ENCODE measurements around the gene THSD7A. TPM values are rescaled to one million over a fixed set of nuclear protein-coding genes. Genes with fewer than 3 reads are reported as not detected.

Gene THSD7A
- total and polyA plus RNA-seq, 2 of the 8 experiments (the other 6 are each of a cell fraction or from before 2014, with no cell fraction given), result 0.44 to 1.2 TPM

DNA sequence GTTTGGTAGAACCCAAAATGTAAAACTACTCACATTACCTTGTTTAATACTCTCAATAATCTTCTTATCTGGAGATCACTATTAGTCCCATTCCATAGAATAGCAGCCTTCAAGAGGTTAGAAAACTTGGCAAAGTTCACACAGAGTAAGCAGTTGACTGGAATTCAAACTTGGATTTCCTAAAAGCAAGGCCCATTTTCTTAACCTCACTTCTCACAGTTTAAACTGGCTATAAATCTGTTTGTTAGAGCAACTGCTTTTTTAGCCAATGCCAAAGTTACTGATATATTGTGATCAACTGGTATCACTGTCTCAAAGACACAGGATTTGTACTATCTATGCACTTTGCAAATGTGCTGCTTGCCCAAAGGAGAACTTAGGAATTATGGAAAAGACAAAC lies 230.2 kb downstream of the THSD7A start:
- Histone ChIP-seq H3K23ac (ENCODE audit: insufficient read length) (no peak overlapping the region), H3K4ac (replicated peaks; ENCODE audit: insufficient read length, low read depth, low read length) (no peak overlapping the region), H4K5ac (ENCODE audit: insufficient read length, low read depth, low read length) (no peak overlapping the region), H3K27ac (ENCODE audit: low read depth, low read length) (no peak overlapping the region), H2AK5ac (ENCODE audit: low read depth, low read length) (no peak overlapping the region), H3K23me2 (ENCODE audit: low read depth, low read length) (no peaks in the 10 kb centered on the region), H4K91ac (replicated peaks; ENCODE audit: insufficient read length, low read length) (no peak overlapping the region), H3K27me3 (replicated peaks in 1 of 4; ENCODE audit: control insufficient read depth in 3 of 4, extremely low read depth in 1 of 4, insufficient read depth in 3 of 4, low read length in 3 of 4) (no peaks in the 10 kb centered on the region), H3K14ac (ENCODE audit: insufficient read length) (no peak overlapping the region), H3K18ac (ENCODE audit: extremely low read depth, low read length) (no peak overlapping the region), H2BK12ac (ENCODE audit: low read depth, low read length) (no peak overlapping the region), H3K56ac (replicated peaks; ENCODE audit: insufficient read length, low read depth, low read length) (no peak overlapping the region), H4K8ac (ENCODE audit: extremely low read depth, insufficient read depth, low read length) (no peak overlapping the region), H2BK15ac (ENCODE audit: low read length) (no peak overlapping the region), H3K4me3 (ENCODE audit: extremely low read depth in 1 of 4, insufficient read depth in 2 of 4, low read depth in 3 of 4, low read length in 4 of 4) (no peak overlapping the region), H3K9ac (replicated peaks in 1 of 4; ENCODE audit: extremely low read depth in 1 of 4, low read depth in 3 of 4, low read length in 3 of 4) (no peak overlapping the region), H2BK120ac (replicated peaks; ENCODE audit: low read depth, low read length) (no peak overlapping the region), H4K20me1 (replicated peaks in 1 of 2; ENCODE audit: control insufficient read depth in 1 of 2, insufficient read depth in 2 of 2, low read length in 2 of 2) (no peaks in the 10 kb centered on the region), H2BK20ac (ENCODE audit: low read length) (no peak overlapping the region), H3K79me2 (ENCODE audit: control insufficient read depth in 1 of 2, insufficient read depth in 2 of 2, low read length in 2 of 2) (no peaks in the 10 kb centered on the region), H3K9me3 (ENCODE audit: insufficient read depth in 2 of 2, low read depth in 1 of 2, low read length in 1 of 2) (no peaks in the 10 kb centered on the region), H3K79me1 (ENCODE audit: low read depth, low read length) (no peaks in the 10 kb centered on the region), H2AFZ (ENCODE audit: low read length) (no peak overlapping the region), H2BK5ac (ENCODE audit: low read depth, low read length) (no peak overlapping the region), H3K4me2 (ENCODE audit: insufficient read depth in 1 of 2, low read depth in 2 of 2, low read length in 2 of 2) (no peak overlapping the region), H3K4me1 (replicated peaks in 1 of 4; ENCODE audit: control insufficient read depth in 3 of 4, insufficient read depth in 4 of 4, low read length in 3 of 4) (peaks cover 0 to 3% (median 0%) of the 10 kb centered on the region in 4 experiments; a peak in 2 of 7 replicates), H3K36me3 (ENCODE audit: control insufficient read depth in 2 of 4, insufficient read depth in 4 of 4, low read length in 3 of 4) (no peaks in the 10 kb centered on the region)
- POLR2A ChIA-PET (ENCODE audit: partially characterized antibody), result no interaction called here
- CTCF ChIA-PET (ENCODE audit: partially characterized antibody), result no interaction called here
- DNase-seq (ENCODE audit: low read depth in 1 of 2, low spot score in 2 of 2), result no peak
- no peak for FAIRE-seq
- no peak for TF ChIP-seq RFX5 (IDR thresholded peaks at IDR 0.05; ENCODE audit: borderline replicate concordance, low read depth, low read length)
- no peak for TF ChIP-seq KDM1A (IDR thresholded peaks at IDR 0.05; ENCODE audit: borderline replicate concordance, low read length)
- TF ChIP-seq HDAC2 (IDR thresholded peaks at IDR 0.05; ENCODE audit: borderline replicate concordance in 1 of 2, low read depth in 2 of 2, low read length in 2 of 2), result no peak
- TF ChIP-seq SUZ12 (IDR thresholded peaks at IDR 0.05; ENCODE audit: low read length), result no peak
- no peak for TF ChIP-seq CREB1 (IDR thresholded peaks at IDR 0.05)
- TF ChIP-seq, protein P1, sequence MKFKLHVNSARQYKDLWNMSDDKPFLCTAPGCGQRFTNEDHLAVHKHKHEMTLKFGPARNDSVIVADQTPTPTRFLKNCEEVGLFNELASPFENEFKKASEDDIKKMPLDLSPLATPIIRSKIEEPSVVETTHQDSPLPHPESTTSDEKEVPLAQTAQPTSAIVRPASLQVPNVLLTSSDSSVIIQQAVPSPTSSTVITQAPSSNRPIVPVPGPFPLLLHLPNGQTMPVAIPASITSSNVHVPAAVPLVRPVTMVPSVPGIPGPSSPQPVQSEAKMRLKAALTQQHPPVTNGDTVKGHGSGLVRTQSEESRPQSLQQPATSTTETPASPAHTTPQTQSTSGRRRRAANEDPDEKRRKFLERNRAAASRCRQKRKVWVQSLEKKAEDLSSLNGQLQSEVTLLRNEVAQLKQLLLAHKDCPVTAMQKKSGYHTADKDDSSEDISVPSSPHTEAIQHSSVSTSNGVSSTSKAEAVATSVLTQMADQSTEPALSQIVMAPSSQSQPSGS (IDR thresholded peaks at IDR 0.05; ENCODE audit: low read length), result no peak
- TF ChIP-seq, protein P2, sequence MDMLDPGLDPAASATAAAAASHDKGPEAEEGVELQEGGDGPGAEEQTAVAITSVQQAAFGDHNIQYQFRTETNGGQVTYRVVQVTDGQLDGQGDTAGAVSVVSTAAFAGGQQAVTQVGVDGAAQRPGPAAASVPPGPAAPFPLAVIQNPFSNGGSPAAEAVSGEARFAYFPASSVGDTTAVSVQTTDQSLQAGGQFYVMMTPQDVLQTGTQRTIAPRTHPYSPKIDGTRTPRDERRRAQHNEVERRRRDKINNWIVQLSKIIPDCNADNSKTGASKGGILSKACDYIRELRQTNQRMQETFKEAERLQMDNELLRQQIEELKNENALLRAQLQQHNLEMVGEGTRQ (IDR thresholded peaks at IDR 0.05; ENCODE audit: low read length), result no peak
- no peak for TF ChIP-seq POLR2AphosphoS5 (IDR thresholded peaks at IDR 0.05; ENCODE audit: low read depth, low read length)
- no peak for TF ChIP-seq ZNF274 (IDR thresholded peaks at IDR 0.05; ENCODE audit: borderline replicate concordance, extremely low read depth, low read length)
- no peak for TF ChIP-seq RBBP5 (IDR thresholded peaks at IDR 0.05; ENCODE audit: borderline replicate concordance, low read depth, low read length)
- TF ChIP-seq BACH1 (IDR thresholded peaks at IDR 0.05; ENCODE audit: low read length), result no peak
- TF ChIP-seq CBX8 (IDR thresholded peaks at IDR 0.05; ENCODE audit: borderline replicate concordance, low read depth, low read length), result no peak
- TF ChIP-seq POU5F1 (IDR thresholded peaks at IDR 0.05; ENCODE audit: low read depth, low read length), result no peak

All from H1 (cell line).